Activated CD8-positive, alpha-beta memory T cell treated with anti-CD3 and anti-CD28 coated beads, Interleukin-2, amount 50 U/mL, for 1 hour (primary cell): ENCODE measurements around the gene CDH26.

Experiments used
- DNase-seq: peaks from one replicate; pipeline ENCODE4 v3.0.0-alpha.2; 2020; ENCODE audit errors: extremely low read depth

The CDH26 gene

GRCh38 chr20:60046436-60046835, 88.2 kb downstream of the CDH26 start:
- no peak for DNase-seq

GRCh38 chr20:60046860-60047259, 88.6 kb downstream of the CDH26 start:
- no peak for DNase-seq

GRCh38 chr20:60048634-60049521, 90.7 kb downstream of the CDH26 start:
- no peak for DNase-seq

GRCh38 chr20:60049601-60050000, 91.4 kb downstream of the CDH26 start:
- DNase-seq: no peak

DNA sequence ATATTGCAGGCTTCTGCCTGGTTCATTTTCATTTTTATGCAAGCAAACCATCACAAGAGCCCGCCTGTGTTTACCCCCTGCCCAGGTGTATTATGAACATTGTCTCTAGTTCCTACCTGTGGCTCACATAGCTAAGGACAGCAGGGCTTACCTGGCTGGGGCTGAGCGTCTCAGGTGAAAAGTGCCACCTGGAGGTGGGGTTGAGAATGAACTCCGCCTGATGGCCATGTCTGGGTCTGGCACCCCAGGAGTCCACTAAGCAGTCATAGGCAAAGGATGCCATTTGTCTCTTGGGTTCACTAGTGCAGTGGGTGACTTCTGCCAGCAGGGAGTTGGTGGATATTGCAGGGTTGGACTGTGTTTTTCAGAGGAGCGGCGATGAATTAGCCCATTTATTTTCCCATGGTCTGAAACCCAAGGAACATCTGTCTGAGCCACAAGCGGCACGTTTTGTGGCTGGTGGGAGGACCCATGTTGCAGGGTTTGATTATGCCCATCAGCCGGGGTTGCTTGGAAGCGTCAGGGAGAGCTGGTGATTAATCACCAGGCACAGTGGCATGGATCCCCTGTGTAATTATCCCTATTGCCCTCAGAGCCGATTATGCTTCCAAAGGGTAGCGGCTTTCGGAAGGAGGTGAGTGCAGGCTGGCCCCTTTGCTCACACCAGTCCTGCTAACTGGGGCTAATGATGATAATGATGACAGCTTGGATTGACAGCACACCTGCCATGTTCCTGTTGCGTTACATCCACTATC, 92.1 kb downstream of the CDH26 start:
- no peak for DNase-seq

GRCh38 chr20:60051911-60052310, 93.7 kb downstream of the CDH26 start:
- DNase-seq: no peak

DNA sequence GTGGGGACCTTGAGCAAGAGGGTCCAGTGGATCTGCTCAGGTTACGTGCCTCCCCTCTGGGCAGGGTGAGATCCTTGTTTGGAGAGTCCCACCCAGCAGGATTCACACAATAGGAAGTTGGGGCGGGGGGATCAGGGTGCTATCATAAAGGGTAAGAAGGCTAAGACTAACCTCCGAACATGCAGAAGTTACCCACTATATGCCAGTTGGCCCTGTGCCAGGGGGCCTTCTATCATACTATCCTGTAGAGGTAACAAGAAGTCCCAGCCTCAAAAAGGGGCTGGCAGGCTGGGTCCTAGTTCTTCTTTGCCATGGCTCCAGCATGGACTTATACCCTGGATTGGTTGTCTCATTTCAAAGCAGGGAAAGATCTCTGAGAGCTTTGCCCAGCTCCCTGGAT, 94.1 kb downstream of the CDH26 start:
- no peak for DNase-seq

DNA sequence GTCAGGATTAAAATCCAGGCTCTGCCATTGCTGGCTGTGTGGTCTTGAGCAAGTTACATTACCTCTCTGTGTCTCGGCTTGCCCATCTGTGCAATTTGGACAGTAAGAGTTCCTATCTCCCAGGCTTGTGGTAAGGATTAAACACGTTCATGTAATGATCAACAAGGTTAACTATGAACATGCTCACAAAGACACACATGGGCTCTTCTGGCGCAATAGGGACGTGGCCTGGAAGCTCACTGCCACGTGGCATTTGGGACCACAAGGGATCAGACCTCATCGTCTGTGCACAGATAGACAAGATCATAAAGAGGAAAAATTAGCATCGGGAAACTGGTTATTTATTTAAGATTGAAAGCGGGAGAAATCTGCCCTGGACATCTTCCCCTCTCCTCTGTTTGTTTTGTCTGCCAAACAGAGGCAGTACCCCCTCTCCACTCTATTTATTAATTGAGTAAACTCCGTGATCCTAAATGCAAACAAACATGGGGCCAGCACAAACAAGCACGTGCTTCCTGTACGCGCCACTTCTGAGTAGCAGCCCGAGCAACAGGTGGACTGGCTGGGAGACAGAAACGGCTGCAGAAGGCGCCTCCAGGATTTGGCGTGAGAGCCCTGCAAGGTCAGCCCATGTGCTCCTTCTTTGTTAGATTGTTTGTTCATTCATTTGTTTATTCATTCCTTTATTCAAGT, 95.0 kb downstream of the CDH26 start:
- DNase-seq: no peak

DNA sequence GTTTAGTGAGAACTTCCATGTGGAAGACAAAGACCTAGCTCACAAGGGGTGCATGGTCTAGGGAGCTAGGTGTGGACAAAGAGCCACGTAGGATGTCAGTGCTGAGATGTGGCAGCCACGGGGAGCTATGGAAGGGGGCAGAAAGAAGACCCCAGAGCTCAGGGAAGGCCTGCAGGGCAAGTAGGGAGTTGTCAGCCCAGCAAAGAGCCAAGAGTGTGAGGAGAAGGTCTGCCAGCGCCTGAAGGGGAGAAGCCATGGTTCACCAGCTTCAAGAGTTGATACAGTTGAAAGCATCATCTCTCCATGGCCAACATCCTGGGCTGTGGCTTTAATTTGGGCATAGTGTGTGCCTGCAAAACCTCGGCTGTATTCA, 95.6 kb downstream of the CDH26 start:
- no peak for DNase-seq

DNA sequence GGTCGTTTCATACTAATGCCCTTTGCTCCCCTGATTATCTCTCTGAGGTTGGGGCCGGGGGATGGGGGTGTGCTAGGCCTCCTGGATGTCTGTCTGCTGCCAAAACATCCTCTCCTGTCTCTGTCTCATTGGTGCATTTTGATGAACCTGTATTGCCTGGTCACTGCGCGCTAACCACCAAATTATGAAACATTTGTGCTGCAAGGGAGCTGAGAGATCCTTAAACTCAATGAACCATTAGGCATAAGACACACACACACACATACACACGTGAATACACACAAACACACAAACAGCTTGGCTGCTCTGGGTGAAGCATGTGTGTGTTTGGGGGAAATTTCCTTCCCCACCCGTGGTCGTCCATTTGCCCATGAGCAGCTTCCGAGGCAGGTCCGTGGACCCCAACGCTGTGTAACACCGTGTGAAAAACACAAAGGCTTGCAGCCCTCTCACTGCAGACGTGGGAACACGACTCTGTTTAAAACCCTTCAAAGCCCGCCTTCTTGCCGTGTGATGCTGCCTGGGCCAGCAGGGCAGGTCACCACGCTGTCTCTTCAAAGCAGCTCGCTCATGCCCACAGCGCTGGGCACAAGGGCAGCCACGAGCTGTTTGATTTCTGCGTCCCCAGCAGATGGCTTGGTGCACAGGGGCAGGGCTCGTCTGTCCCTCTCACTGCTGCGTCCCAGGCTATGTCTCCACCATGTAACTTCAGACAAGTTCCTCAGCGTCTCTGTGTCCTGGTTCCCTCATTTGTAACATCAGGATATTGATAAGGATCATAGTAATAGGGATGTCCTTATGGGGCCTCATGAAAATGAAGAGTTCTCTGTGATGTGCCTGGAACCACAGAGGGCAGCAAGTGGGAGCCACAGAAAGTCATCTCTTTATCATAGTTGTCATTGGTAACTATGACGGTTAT, 96.8 kb downstream of the CDH26 start:
- no peak for DNase-seq

DNA sequence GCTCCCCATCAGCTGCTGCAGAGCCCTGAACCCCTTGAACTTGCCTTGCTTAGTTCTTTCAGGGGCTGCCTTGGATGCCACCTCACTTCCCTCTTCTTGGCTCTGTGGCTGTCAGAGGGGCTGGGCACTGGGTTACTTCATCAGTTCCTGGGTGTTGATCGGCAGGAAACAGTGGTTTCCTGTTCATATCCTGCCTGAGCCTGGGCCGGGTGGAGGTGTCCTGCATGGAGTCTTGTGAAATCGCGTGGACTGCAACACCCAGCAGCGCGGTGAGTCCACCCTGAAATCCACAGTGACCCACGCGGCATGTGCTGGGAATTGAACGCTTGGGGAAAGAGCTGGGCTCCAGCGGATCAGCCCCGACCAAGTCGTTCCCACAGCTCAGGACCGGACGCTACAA, 97.5 kb downstream of the CDH26 start:
- DNase-seq: no peak

DNA sequence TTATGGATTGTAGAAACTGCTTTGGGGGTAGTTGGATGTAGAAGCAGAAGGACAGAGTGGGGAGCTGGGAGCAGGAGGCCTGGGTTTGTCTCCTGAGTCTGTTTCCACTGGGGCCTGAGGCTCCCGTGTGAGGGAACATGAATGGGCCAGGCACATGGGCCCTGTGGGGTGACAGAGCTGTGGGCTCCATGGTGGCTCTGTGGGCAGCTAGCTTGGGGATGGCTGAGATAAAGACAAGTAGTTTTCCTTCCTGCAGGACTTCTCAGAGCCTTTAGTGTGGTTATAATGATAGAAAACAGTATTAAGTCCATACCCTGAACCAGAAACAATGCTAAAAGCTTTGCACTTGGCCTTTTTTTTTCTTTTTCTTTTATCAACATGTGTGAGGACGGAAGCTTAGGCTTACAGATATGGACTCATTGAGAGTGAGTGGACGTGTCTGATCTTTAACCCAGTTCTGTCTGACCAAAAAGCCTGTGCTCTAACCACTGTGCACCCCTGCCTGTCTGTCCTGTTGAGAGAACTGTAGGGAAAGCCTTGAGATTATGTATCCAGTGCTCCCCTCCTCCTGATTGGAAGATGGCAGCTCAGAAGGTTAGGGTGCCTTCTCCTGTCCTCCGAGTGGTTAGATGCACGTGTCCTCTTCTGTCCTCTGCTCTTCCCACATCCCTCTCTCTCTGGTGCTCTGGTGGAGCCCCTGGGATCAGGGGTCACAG, 98.3 kb downstream of the CDH26 start:
- DNase-seq: no peak

- no peak for DNase-seq
These were observed 99.1 kb downstream of the CDH26 start for GRCh38 chr20:60057123-60057865.

DNA sequence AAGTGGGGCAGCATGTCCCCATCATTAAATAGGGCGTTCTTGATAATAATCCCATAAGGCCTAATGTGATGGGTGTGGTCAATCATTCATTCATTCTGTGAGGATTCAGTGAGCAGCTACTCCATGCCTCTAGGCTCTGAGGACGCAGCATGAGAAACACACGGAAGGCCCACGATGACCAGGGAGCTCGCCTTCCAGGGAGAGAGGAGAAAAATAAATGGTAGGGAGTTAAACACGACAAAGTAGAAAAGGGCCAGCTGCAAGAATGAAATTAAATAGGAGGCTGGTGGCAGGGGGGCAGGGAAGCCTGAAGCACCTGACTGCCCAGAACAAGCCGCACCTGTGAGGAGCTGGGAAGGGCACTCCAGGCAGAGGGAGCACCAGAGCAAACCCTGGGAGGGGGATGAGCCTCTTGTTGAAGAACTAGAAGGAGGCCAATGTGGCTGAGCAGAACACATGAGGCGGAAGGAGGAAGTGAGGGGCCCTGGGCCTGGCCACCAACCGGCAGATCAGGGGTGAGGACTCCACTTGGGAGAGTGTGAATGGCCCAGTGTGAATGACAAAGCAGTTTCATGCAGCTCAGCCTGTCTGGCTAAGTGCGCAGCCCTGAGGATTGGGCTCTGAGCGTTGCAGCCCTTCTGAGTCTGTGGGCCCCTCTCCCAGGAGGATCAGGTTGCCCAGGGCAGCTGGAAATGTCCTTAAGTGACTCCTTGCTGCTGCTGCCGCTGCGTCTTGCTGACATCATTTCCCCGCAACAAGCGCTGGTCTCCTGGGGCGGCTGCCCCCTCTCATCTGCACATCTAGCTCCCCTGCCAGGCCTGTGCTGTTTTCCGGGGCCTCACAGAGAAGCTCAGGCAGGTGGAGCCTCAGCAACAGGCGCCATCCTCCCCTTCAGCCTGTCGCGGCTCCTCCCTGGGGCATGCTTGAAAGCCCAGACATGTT, 99.9 kb downstream of the CDH26 start:
- no peak for DNase-seq

- no peak for DNase-seq
These were observed 100.7 kb downstream of the CDH26 start for GRCh38 chr20:60058879-60059278.

GRCh38 chr20:60060006-60060557, 101.9 kb downstream of the CDH26 start:
- no peak for DNase-seq

- no peak for DNase-seq
These were observed 102.4 kb downstream of the CDH26 start for GRCh38 chr20:60060593-60060992.

- DNase-seq: no peak
These were observed 104.3 kb downstream of the CDH26 start for GRCh38 chr20:60062431-60063047.
